Retina (tissue), 1 donor: ENCODE results near the gene ZNF407.

ENCODE experiments used
- DNase-seq: peaks from one replicate; pipeline ENCODE4 v3.0.0-alpha.2; 2016

Gene ZNF407

DNA sequence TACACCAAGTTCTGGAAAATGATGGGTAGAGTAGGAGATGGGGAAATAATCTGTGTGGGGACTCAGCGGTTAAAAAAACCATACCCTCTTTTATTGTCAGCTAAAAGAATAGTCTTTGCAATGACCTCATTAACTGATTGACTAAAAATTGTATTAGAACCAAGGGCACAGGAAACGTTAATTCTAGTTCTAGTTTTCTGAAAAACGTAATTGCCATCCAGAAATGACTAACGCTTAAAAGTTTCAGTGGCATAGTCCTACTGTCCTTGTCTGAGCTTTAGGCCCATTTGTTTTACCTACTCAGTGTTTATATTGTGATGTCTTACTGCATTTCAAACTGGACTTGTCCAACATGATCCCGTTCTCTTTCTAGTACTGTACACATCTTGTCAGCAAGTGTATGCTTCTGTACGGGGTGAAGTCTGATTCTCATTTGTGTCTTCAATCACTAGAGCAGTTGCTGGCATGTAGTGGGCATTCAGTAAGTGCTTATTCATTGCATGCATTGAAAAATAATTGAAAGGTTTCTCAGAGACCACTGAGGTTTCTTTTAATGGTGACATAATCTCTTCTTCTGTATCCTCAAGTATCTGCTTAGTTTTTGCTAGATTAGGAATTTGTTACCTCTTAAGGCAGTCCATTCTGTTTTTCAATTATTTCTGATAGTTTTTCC lies 81.5 kb downstream of the ZNF407 start:
- DNase-seq, result no peak

DNA sequence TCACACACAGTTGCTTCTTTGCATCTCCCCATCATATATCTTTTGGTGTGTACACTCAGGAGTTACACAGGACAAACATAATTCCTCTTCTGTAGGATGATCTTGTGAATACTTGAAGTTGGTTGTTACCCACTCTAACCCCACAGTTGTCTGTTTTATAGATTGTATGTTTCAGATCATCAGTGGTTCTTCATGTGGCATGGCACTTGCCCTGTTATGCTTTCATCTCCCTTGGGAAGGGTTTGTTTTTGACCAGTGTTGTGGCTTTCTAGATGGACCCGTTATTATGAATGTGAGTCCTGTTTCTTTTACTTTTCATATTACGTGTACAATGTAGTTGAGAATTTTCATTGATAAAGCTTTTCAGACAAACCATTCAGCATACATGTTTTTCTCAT lies 82.0 kb downstream of the ZNF407 start:
- DNase-seq, result no peak

DNA sequence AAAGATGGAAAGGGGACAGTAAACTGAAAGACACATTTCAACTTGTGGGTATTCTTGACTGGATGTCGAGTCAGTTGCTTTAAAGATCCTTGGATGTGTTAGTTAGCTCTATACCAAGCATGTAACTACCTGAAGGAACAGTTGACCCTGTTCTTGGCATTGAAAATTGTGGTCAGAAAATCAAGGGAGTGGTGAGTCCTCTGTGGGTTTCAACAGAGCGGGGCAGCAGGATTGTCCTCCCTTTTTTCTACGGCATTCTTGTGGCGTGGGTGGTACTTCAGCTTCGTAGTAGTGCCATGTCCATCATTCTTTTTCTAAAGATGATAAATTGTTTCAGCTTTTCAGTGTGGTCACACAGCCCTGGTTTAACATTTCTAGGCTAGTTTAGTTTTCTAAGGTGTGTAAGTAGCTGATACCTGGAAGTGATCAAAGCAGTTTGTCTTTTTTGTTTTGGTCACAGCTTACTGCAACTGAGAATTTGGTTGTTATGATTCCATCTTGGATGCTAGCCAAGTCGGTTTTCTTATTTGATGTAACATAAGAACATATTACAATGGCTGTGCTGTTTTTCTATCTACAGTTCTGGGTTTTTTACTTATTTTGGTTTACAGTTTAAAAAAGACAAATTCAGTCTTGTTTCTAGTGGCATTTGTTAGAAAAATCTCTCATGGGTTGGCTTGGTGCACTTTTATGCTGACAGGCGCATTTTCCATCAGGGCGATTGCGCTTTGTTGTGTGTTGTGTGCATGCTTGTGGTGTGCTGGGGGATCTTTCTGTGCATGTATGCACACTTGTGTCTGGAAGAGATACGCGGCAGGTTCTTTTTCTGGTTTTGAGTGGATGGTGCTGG lies 84.7 kb downstream of the ZNF407 start:
- no peak for DNase-seq

DNA sequence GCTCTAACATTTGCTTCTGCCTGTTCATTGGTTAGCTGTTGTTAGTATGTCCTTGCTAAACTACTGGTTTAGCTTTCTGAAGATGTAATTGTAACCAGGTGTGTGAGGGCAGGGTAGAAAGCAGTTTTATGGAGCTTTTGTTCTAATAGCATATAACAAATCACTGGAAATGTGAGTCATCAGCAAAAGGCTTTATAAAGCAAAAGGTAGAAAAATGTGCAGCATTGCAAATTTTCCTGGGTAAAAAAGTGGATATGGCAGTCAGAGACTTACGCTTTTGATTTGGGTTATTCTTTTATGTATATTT lies 85.3 kb downstream of the ZNF407 start:
- DNase-seq, result no peak

GRCh38 chr18:74683573-74683972 lies 85.9 kb downstream of the ZNF407 start:
- DNase-seq, result no peak

DNA sequence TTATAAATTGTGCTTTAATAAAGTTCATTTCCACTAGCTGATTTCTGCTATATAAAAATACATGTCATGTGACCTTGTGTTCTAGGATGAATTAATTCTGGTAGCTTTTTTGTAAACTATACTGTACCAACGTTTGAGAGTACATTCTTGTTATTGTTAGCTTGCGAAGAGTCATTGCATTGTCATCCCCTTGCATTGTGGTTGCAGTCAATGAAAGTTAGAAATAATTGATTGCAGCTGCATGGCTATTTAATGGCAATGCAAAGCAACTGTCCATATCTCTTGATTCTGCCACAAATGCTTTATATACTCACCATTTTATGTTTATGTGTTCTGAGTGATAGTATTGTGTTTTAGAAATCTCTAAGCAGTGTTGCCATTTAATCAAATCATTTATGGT lies 91.6 kb downstream of the ZNF407 start:
- no peak for DNase-seq

- no peak for DNase-seq
Measured at GRCh38 chr18:74692367-74693013, 94.8 kb downstream of the ZNF407 start.

- no peak for DNase-seq
Measured at GRCh38 chr18:74694436-74694835, 96.8 kb downstream of the ZNF407 start.

DNA sequence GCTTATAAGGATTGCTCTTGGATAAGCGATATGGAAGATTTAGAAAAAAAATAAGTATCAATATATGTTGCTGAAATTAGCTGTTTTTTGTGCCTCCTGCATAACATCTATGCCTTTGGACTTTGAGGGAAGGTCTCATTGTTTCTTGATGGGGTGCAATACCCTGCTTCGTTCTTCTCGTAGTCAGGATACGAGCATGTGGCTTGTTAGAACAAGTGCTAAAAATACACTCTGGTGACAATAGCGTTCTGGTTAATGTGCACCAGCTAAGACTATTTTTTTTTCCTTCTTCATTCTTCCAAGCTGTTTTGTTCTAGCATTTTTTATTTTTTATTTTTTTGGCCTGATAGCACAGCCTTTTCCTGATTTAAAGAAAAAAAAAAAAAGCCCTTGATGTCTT lies 97.5 kb downstream of the ZNF407 start:
- no peak for DNase-seq

DNA sequence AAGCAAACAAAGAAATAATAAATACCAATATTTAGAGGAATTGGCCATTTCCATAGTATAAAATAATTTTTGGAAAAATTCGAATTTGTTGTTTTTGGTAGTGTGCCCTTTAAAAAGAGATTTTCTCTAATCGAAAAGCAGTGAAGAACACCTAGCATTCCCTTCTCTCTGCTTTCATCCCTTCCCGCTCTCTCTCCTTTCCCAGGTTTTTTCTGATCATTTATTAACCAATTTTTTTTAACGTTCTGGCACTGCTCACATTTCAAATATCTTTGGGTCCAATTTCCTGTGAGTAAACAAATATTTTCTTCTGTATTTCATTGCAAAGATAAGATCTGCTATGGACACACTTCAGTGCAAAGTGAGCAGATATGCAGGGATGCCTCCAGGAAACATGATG lies 101.2 kb downstream of the ZNF407 start:
- DNase-seq, result no peak

GRCh38 chr18:74699455-74699854 lies 101.8 kb downstream of the ZNF407 start:
- DNase-seq, result no peak

GRCh38 chr18:74702950-74703349 lies 105.3 kb downstream of the ZNF407 start:
- no peak for DNase-seq

GRCh38 chr18:74708169-74708568 lies 110.5 kb downstream of the ZNF407 start:
- no peak for DNase-seq

- DNase-seq, result no peak
Measured at GRCh38 chr18:74709452-74709851, 111.8 kb downstream of the ZNF407 start.

- DNase-seq, result no peak
Measured at GRCh38 chr18:74714120-74714519, 116.5 kb downstream of the ZNF407 start.

- DNase-seq, result no peak
Measured at GRCh38 chr18:74714791-74715190, 117.1 kb downstream of the ZNF407 start.

GRCh38 chr18:74715306-74715705 lies 117.6 kb downstream of the ZNF407 start:
- no peak for DNase-seq

DNA sequence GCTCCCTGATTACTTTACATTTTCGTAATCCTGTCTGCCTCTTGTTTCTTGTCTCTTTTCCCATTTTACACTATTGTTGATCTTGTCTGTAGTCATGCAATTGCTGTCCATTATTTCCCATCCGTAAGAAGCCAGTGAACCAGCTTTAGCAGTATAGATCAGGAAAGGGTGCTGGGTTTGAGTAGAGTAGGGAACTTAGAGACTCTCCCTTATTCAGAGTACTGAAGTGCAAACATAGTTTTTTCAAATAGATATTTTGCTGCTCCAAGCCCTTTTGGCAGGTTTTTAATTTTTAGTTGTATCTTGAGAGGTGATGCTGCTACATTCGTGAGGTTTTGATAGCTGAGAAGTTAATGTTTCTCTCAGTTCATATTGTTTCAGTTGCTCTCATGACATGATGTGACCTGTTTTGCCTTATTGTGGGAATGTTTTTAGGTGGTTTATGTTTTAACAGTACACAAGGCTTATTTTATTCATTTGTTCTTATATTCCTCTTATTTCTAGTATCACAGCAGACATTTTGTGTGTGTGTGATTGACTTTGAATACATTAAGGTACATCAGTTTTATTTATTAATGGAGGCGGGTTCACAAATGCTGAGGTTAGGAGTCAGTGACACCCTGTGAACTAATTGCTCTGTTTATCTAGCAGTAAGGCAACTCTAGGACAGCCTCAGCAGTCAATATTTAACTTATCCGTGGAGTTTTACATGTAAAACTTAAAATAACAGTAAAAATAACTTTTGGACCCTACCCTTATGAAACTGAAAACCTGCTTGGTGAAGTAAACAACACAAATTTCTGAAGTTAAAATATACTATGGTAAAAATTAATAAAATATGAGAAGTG lies 118.4 kb downstream of the ZNF407 start:
- DNase-seq, result no peak

- no peak for DNase-seq
Measured at GRCh38 chr18:74718312-74718711, 120.6 kb downstream of the ZNF407 start.

DNA sequence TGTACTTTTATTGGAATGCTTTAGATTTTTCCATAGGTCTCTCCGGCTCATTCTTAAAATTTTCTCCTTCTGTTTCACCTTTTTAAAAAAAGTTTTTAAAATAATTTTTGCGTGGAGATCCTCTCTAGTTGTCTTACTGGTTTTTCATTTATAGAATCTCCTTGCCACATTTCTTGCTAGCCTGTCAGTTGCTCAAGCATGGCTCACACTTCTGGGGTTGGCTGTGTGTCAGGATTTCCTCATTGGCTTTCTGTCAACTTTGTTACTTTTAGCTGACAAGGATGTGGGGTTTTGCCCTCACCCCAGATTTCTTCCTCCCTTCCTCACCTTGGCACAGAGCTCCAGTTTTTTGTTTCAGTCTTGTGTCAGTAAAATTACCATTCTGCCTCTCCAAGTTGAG lies 124.6 kb downstream of the ZNF407 start:
- no peak for DNase-seq

DNA sequence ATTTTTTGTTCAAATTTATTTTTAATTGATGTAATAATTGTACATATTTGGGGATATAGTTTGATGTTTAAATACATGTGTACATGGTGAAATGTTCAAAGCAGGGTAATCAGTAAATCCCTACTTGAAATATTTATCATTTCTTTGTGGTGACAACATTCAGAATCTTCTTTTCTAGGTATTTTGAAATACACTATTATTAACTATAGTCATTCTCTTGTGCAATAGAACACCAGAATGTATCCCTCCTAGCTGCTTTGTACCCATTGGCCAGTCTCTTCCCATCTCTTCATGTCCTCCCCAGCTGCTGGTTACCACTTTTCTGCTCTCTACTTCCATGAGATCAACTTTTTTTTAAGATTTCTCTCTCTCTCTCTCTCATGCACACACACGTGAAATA lies 126.5 kb downstream of the ZNF407 start:
- DNase-seq, result no peak

GRCh38 chr18:74725690-74726089 lies 128.0 kb downstream of the ZNF407 start:
- DNase-seq, result no peak

DNA sequence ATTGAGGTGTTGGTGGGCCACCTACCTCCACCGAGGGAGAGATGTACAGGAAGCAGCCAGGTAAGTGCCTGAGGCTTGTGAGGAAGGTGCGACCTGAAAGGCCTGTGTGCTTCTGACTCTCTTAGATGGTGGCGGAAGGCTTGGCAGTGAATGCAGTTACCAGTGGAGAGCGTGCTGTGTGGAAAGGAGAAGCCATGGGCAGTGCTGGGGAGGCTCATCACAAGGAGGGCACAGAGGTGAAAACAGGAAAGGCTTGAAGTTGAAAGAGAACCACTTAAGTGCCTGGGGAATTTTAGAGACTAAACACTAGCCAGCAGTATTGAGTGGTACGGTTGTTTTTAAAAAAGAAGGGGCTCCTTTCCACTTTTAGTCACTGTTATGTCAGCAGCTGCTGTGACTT lies 130.9 kb downstream of the ZNF407 start:
- no peak for DNase-seq
